H1 (cell line): ENCODE results near the gene RCBTB2.

ENCODE experiments used
- CHD2 ChIP-seq: IDR thresholded peaks from 2 replicates; pipeline ENCODE4 v1.6.1; 2012; ENCODE audit warnings: low read length, improper control_type of control experiment
- CTCF ChIP-seq, 3 experiments: IDR thresholded peaks; 1 replicate in 2 of 3; 2 replicates in 1 of 3; pipeline versions ENCODE4 v1.5.1 to v1.6.1; 2011; ENCODE audit warnings: low read length in 3 of 3, mild to moderate bottlenecking in 3 of 3, inconsistent platforms in 2 of 3, low read depth in 1 of 3, moderate library complexity in 1 of 3; ENCODE audit not compliant: insufficient read depth in 1 of 3; ENCODE audit errors: control extremely low read depth in 1 of 3
- EZH2 ChIP-seq: fragments of 200-600 bp; sonication (generic); IDR thresholded peaks from 2 replicates; pipeline ENCODE4 v1.7.1; 2012; ENCODE audit warnings: low read depth, mild to moderate bottlenecking, moderate library complexity, low read length, inconsistent platforms; ENCODE audit not compliant: severe bottlenecking
- GABPA ChIP-seq: IDR thresholded peaks from 2 replicates; pipeline ENCODE4 v1.6.1; 2011; ENCODE audit warnings: mild to moderate bottlenecking, low read length, moderate library complexity, borderline replicate concordance; ENCODE audit not compliant: insufficient read depth
- GTF2F1 ChIP-seq: IDR thresholded peaks from 2 replicates; pipeline ENCODE4 v1.6.1; 2012; ENCODE audit warnings: low read depth, low read length, improper control_type of control experiment, borderline replicate concordance
- POLR2A ChIP-seq, 2 experiments: IDR thresholded peaks; 1 replicate in 1 of 2; 2 replicates in 1 of 2; pipeline ENCODE4 v1.6.1; 2011; ENCODE audit warnings: low read depth in 2 of 2, low read length in 2 of 2, mild to moderate bottlenecking in 2 of 2; ENCODE audit errors: control extremely low read depth in 1 of 2
- POLR2AphosphoS5 ChIP-seq: IDR thresholded peaks from 2 replicates; pipeline ENCODE4 v1.6.1; 2011; ENCODE audit warnings: low read depth, low read length
- RAD21 ChIP-seq, 2 experiments: IDR thresholded peaks in 1 of 2; conservative IDR thresholded peaks in 1 of 2; 2 replicates each; pipeline ENCODE4 v1.6.1; 2011; ENCODE audit warnings: low read depth in 2 of 2, low read length in 2 of 2, improper control_type of control experiment in 1 of 2, inconsistent platforms in 1 of 2, mild to moderate bottlenecking in 1 of 2, moderate library complexity in 1 of 2
- SUZ12 ChIP-seq: fragments of 200-600 bp; sonication (generic); IDR thresholded peaks from 2 replicates; pipeline ENCODE4 v1.6.1; 2012; ENCODE audit warnings: mild to moderate bottlenecking, inconsistent platforms, low read length, moderate library complexity, mixed read lengths
- TEAD4 ChIP-seq: IDR thresholded peaks from 2 replicates; pipeline ENCODE4 v1.6.1; 2012; ENCODE audit warnings: low read depth, low read length, inconsistent platforms, mixed read lengths
- YY1 ChIP-seq: IDR thresholded peaks from 2 replicates; pipeline ENCODE4 v1.6.1; 2011; ENCODE audit warnings: low read depth, mild to moderate bottlenecking, low read length
- TF ChIP-seq, protein P1 (sequence below): IDR thresholded peaks from 2 replicates; pipeline ENCODE4 v1.6.1; 2011; ENCODE audit warnings: low read depth, mild to moderate bottlenecking, low read length; ENCODE audit not compliant: insufficient read depth
- TF ChIP-seq, protein P2 (sequence below): IDR thresholded peaks from 2 replicates; pipeline ENCODE4 v1.6.1; 2011; ENCODE audit warnings: low read length, improper control_type of control experiment
- TF ChIP-seq, protein P3 (sequence below): fragments of 300-600 bp; sonication (generic); IDR thresholded peaks from 2 replicates; pipeline ENCODE4 v1.7.1; 2012; ENCODE audit warnings: low read length, moderate library complexity, mild to moderate bottlenecking, inconsistent platforms; ENCODE audit not compliant: insufficient replicate concordance

- TF ChIP-seq TEAD4 (no peak), SUZ12 (no peak), POLR2A (IDR thresholded peaks at IDR 0.05; ENCODE audit: control extremely low read depth in 1 of 2, low read depth in 2 of 2, low read length in 2 of 2) (no peak), YY1 (no peak), CHD2 (no peak), CTCF (IDR thresholded peaks at IDR 0.05; ENCODE audit: control extremely low read depth in 1 of 3, insufficient read depth in 1 of 3, low read depth in 1 of 3, low read length in 3 of 3) (no peak), GABPA (no peak), GTF2F1 (no peak), RAD21 (IDR thresholded peaks at IDR 0.05 in 1 of 2, conservative IDR thresholded peaks at IDR 0.05 in 1 of 2; ENCODE audit: low read depth in 2 of 2, low read length in 2 of 2) (no peak), POLR2AphosphoS5 (no peak), EZH2 (no peak)
- TF ChIP-seq, protein P1, sequence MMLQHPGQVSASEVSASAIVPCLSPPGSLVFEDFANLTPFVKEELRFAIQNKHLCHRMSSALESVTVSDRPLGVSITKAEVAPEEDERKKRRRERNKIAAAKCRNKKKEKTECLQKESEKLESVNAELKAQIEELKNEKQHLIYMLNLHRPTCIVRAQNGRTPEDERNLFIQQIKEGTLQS: no peak
- TF ChIP-seq, protein P2, sequence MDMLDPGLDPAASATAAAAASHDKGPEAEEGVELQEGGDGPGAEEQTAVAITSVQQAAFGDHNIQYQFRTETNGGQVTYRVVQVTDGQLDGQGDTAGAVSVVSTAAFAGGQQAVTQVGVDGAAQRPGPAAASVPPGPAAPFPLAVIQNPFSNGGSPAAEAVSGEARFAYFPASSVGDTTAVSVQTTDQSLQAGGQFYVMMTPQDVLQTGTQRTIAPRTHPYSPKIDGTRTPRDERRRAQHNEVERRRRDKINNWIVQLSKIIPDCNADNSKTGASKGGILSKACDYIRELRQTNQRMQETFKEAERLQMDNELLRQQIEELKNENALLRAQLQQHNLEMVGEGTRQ: no peak
- TF ChIP-seq, protein P3, sequence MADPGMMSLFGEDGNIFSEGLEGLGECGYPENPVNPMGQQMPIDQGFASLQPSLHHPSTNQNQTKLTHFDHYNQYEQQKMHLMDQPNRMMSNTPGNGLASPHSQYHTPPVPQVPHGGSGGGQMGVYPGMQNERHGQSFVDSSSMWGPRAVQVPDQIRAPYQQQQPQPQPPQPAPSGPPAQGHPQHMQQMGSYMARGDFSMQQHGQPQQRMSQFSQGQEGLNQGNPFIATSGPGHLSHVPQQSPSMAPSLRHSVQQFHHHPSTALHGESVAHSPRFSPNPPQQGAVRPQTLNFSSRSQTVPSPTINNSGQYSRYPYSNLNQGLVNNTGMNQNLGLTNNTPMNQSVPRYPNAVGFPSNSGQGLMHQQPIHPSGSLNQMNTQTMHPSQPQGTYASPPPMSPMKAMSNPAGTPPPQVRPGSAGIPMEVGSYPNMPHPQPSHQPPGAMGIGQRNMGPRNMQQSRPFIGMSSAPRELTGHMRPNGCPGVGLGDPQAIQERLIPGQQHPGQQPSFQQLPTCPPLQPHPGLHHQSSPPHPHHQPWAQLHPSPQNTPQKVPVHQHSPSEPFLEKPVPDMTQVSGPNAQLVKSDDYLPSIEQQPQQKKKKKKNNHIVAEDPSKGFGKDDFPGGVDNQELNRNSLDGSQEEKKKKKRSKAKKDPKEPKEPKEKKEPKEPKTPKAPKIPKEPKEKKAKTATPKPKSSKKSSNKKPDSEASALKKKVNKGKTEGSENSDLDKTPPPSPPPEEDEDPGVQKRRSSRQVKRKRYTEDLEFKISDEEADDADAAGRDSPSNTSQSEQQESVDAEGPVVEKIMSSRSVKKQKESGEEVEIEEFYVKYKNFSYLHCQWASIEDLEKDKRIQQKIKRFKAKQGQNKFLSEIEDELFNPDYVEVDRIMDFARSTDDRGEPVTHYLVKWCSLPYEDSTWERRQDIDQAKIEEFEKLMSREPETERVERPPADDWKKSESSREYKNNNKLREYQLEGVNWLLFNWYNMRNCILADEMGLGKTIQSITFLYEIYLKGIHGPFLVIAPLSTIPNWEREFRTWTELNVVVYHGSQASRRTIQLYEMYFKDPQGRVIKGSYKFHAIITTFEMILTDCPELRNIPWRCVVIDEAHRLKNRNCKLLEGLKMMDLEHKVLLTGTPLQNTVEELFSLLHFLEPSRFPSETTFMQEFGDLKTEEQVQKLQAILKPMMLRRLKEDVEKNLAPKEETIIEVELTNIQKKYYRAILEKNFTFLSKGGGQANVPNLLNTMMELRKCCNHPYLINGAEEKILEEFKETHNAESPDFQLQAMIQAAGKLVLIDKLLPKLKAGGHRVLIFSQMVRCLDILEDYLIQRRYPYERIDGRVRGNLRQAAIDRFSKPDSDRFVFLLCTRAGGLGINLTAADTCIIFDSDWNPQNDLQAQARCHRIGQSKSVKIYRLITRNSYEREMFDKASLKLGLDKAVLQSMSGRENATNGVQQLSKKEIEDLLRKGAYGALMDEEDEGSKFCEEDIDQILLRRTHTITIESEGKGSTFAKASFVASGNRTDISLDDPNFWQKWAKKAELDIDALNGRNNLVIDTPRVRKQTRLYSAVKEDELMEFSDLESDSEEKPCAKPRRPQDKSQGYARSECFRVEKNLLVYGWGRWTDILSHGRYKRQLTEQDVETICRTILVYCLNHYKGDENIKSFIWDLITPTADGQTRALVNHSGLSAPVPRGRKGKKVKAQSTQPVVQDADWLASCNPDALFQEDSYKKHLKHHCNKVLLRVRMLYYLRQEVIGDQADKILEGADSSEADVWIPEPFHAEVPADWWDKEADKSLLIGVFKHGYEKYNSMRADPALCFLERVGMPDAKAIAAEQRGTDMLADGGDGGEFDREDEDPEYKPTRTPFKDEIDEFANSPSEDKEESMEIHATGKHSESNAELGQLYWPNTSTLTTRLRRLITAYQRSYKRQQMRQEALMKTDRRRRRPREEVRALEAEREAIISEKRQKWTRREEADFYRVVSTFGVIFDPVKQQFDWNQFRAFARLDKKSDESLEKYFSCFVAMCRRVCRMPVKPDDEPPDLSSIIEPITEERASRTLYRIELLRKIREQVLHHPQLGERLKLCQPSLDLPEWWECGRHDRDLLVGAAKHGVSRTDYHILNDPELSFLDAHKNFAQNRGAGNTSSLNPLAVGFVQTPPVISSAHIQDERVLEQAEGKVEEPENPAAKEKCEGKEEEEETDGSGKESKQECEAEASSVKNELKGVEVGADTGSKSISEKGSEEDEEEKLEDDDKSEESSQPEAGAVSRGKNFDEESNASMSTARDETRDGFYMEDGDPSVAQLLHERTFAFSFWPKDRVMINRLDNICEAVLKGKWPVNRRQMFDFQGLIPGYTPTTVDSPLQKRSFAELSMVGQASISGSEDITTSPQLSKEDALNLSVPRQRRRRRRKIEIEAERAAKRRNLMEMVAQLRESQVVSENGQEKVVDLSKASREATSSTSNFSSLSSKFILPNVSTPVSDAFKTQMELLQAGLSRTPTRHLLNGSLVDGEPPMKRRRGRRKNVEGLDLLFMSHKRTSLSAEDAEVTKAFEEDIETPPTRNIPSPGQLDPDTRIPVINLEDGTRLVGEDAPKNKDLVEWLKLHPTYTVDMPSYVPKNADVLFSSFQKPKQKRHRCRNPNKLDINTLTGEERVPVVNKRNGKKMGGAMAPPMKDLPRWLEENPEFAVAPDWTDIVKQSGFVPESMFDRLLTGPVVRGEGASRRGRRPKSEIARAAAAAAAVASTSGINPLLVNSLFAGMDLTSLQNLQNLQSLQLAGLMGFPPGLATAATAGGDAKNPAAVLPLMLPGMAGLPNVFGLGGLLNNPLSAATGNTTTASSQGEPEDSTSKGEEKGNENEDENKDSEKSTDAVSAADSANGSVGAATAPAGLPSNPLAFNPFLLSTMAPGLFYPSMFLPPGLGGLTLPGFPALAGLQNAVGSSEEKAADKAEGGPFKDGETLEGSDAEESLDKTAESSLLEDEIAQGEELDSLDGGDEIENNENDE: no peak
Measured at GRCh38 chr13:48477191-48477855, 55.6 kb downstream of the RCBTB2 start.
